ENCODE measurements around the gene KCNIP1. TPM values are rescaled to one million over a fixed set of nuclear protein-coding genes. Genes with fewer than 3 reads are reported as not detected.

The KCNIP1 gene
- polyA plus RNA-seq, 1 donor (not counting 4 experiments of a cell fraction or from before 2014, with no cell fraction given), result not detected

- Histone ChIP-seq H3K9me3 (ENCODE audit: control insufficient read depth, low read depth, low read length) (no peaks in the 10 kb centered on the region), H3K4me3 (ENCODE audit: control insufficient read depth in 2 of 3, extremely low read depth in 1 of 3, insufficient read depth in 2 of 3, low read depth in 1 of 3, low read length in 3 of 3) (no peak overlapping the region), H3K4me2 (ENCODE audit: control insufficient read depth, extremely low read depth, insufficient read depth, low read depth, low read length) (no peak overlapping the region), H4K20me1 (ENCODE audit: control insufficient read depth, extremely low read depth, insufficient read depth, low read length) (no peaks in the 10 kb centered on the region), H3K9me1 (ENCODE audit: control insufficient read depth, extremely low read depth, insufficient read depth, low read length) (no peaks in the 10 kb centered on the region), H3K9ac (ENCODE audit: control insufficient read depth, extremely low read depth, insufficient read depth, low read length) (no peak overlapping the region), H3K27ac (ENCODE audit: control insufficient read depth, insufficient read depth, low read length) (no peak overlapping the region), H3K79me2 (ENCODE audit: control insufficient read depth, insufficient read depth, low read length) (no peaks in the 10 kb centered on the region), H3K4me1 (ENCODE audit: control insufficient read depth, extremely low read depth, insufficient read depth, low read length) (no peaks in the 10 kb centered on the region), H3K27me3 (ENCODE audit: control insufficient read depth, extremely low read depth, insufficient read depth, low read length) (peaks cover 6% of the 10 kb centered on the region), H3K36me3 (ENCODE audit: control insufficient read depth in 2 of 2, extremely low read depth in 1 of 2, insufficient read depth in 2 of 2, low read length in 2 of 2) (no peaks in the 10 kb centered on the region), H2AFZ (ENCODE audit: control insufficient read depth, low read length) (no peak overlapping the region)
- no peak for FAIRE-seq
- no peak for DNase-seq (ENCODE audit: low read depth, low spot score)
- TF ChIP-seq CTCF (optimal IDR thresholded peaks at IDR 0.05 in 1 of 3, IDR thresholded peaks at IDR 0.05 in 1 of 3, conservative IDR thresholded peaks at IDR 0.05 in 1 of 3; ENCODE audit: extremely low read depth in 1 of 3, insufficient read depth in 2 of 3, low read length in 3 of 3), result no peak
- no peak for TF ChIP-seq EZH2 (IDR thresholded peaks at IDR 0.05; ENCODE audit: low read length)
- dilution Hi-C loops (cut with MboI; ENCODE audit: extremely low pct_ligation_motif_present, low sequenced_read_pairs), result no loop called here
Measured at GRCh38 chr5:170606941-170607340, 103.1 kb downstream of the KCNIP1 start.

GRCh38 chr5:170611449-170612090 is 107.8 kb downstream of the KCNIP1 start:
- Histone ChIP-seq H3K27ac (ENCODE audit: control insufficient read depth, insufficient read depth, low read length) (no peak overlapping the region), H3K9ac (ENCODE audit: control insufficient read depth, extremely low read depth, insufficient read depth, low read length) (no peak overlapping the region), H3K36me3 (ENCODE audit: control insufficient read depth in 2 of 2, extremely low read depth in 1 of 2, insufficient read depth in 2 of 2, low read length in 2 of 2) (no peaks in the 10 kb centered on the region), H3K9me1 (ENCODE audit: control insufficient read depth, extremely low read depth, insufficient read depth, low read length) (no peaks in the 10 kb centered on the region), H3K4me2 (ENCODE audit: control insufficient read depth, extremely low read depth, insufficient read depth, low read depth, low read length) (no peak overlapping the region), H3K4me1 (ENCODE audit: control insufficient read depth, extremely low read depth, insufficient read depth, low read length) (peaks cover 6% of the 10 kb centered on the region), H3K27me3 (ENCODE audit: control insufficient read depth, extremely low read depth, insufficient read depth, low read length) (peaks cover 4% of the 10 kb centered on the region), H3K4me3 (ENCODE audit: control insufficient read depth in 2 of 3, extremely low read depth in 1 of 3, insufficient read depth in 2 of 3, low read depth in 1 of 3, low read length in 3 of 3) (no peak overlapping the region), H2AFZ (ENCODE audit: control insufficient read depth, low read length) (no peak overlapping the region), H3K9me3 (ENCODE audit: control insufficient read depth, low read depth, low read length) (no peaks in the 10 kb centered on the region), H3K79me2 (ENCODE audit: control insufficient read depth, insufficient read depth, low read length) (no peaks in the 10 kb centered on the region), H4K20me1 (ENCODE audit: control insufficient read depth, extremely low read depth, insufficient read depth, low read length) (no peaks in the 10 kb centered on the region)
- TF ChIP-seq CTCF (optimal IDR thresholded peaks at IDR 0.05 in 1 of 3, IDR thresholded peaks at IDR 0.05 in 1 of 3, conservative IDR thresholded peaks at IDR 0.05 in 1 of 3; ENCODE audit: extremely low read depth in 1 of 3, insufficient read depth in 2 of 3, low read length in 3 of 3), result no peak
- TF ChIP-seq EZH2 (IDR thresholded peaks at IDR 0.05; ENCODE audit: low read length), result no peak
- DNase-seq (ENCODE audit: low read depth, low spot score) (no peak), FAIRE-seq (no peak)
- dilution Hi-C loops (cut with MboI; ENCODE audit: extremely low pct_ligation_motif_present, low sequenced_read_pairs), result no loop called here

All from keratinocyte (primary cell).